DOHH2 (cell line): ENCODE results near the gene SCAMP5.
A peak's percentile ranks its signal among the peaks of the same experiment; 100 is the strongest.

Experiments used
- H3F3A ChIP-seq: fragments of 200-600 bp; sonication (generic), shearing (Covaris generic); 2 replicates; pipeline ENCODE4 v1.6.0; 2016; ENCODE audit warnings: antibody characterized with exemption, mild to moderate bottlenecking; ENCODE audit not compliant: control insufficient read depth, insufficient read depth
- H3K27ac ChIP-seq: fragments of 200-600 bp; sonication (generic); 2 replicates; pipeline ENCODE4 v1.5.1; 2014; ENCODE audit warnings: low read depth, mild to moderate bottlenecking, low read length, moderate library complexity
- H3K27me3 ChIP-seq: fragments of 200-600 bp; sonication (generic); 2 replicates; pipeline ENCODE4 v1.6.1; 2014; ENCODE audit warnings: mild to moderate bottlenecking, low read length, mixed read lengths; ENCODE audit not compliant: control insufficient read depth
- H3K36me3 ChIP-seq: fragments of 200-600 bp; sonication (generic); 2 replicates; pipeline ENCODE4 v1.6.1; 2014; ENCODE audit warnings: mild to moderate bottlenecking, low read length, moderate library complexity, mixed read lengths; ENCODE audit not compliant: control insufficient read depth
- H3K4me1 ChIP-seq: fragments of 200-600 bp; sonication (generic); 2 replicates; pipeline ENCODE4 v1.6.1; 2014; ENCODE audit warnings: mild to moderate bottlenecking, low read length, mixed read lengths; ENCODE audit not compliant: control insufficient read depth
- H3K4me2 ChIP-seq: fragments of 200-600 bp; sonication (generic); 2 replicates; pipeline ENCODE4 v1.6.0; 2014; ENCODE audit warnings: mild to moderate bottlenecking, low read length, moderate library complexity
- H3K4me3 ChIP-seq: fragments of 200-600 bp; sonication (generic); 2 replicates; pipeline ENCODE4 v1.5.1; 2014; ENCODE audit warnings: mild to moderate bottlenecking, low read length, mixed read lengths
- H3K79me2 ChIP-seq: fragments of 200-600 bp; sonication (generic); 2 replicates; pipeline ENCODE4 v1.6.1; 2014; ENCODE audit warnings: mild to moderate bottlenecking, low read length, mixed read lengths; ENCODE audit not compliant: control insufficient read depth
- H3K9me2 ChIP-seq: fragments of 200-600 bp; sonication (generic); replicated peaks from 2 replicates; pipeline ENCODE4 v1.6.1; 2014; ENCODE audit warnings: mild to moderate bottlenecking, low read length, mixed read lengths; ENCODE audit not compliant: control insufficient read depth
- H3K9me3 ChIP-seq: fragments of 200-600 bp; sonication (generic); 2 replicates; pipeline ENCODE4 v1.6.1; 2014; ENCODE audit warnings: antibody characterized with exemption, low read length, mixed read lengths; ENCODE audit not compliant: control insufficient read depth, insufficient read depth
- H4K20me1 ChIP-seq: fragments of 200-600 bp; sonication (generic); 2 replicates; pipeline ENCODE4 v1.6.0; 2014; ENCODE audit warnings: low read depth, mild to moderate bottlenecking, antibody characterized with exemption, low read length, moderate library complexity; ENCODE audit not compliant: control insufficient read depth, insufficient read depth
- CTCF ChIP-seq: fragments of 200-600 bp; sonication (generic); IDR thresholded peaks from one replicate; pipeline ENCODE4 v1.5.1; 2014; ENCODE audit warnings: antibody characterized with exemption, mild to moderate bottlenecking, low read depth, low read length; ENCODE audit not compliant: poor library complexity, severe bottlenecking
- EZH2phosphoT487 ChIP-seq: fragments of 200-600 bp; sonication (generic); IDR thresholded peaks from 2 replicates; pipeline ENCODE4 v1.6.1; 2017; ENCODE audit warnings: borderline replicate concordance, mild to moderate bottlenecking, antibody characterized with exemption, low read length, moderate library complexity, mixed read lengths

The SCAMP5 gene

GRCh38 chr15:74954515-74954914, 40.8 kb upstream of the SCAMP5 start:
- Histone ChIP-seq H3F3A (no peaks in the 10 kb centered on the region), H3K27ac (no peak overlapping the region), H3K27me3 (peaks cover 24% of the 10 kb centered on the region), H3K79me2 (peaks cover 26% of the 10 kb centered on the region), H3K4me1 (peaks cover 57% of the 10 kb centered on the region), H3K4me3 (peak overlapping the region; percentile 72), H3K36me3 (no peaks in the 10 kb centered on the region), H3K9me3 (no peaks in the 10 kb centered on the region), H4K20me1 (peaks cover 5% of the 10 kb centered on the region; the same call in 1 of the 2 replicates), H3K9me2 (no peaks in the 10 kb centered on the region), H3K4me2 (peak overlapping the region; percentile 79)
- TF ChIP-seq CTCF: no peak
- no peak for TF ChIP-seq EZH2phosphoT487

GRCh38 chr15:74955017-74955416, 40.3 kb upstream of the SCAMP5 start:
- Histone ChIP-seq H4K20me1 (peaks cover 5% of the 10 kb centered on the region; the same call in 1 of the 2 replicates), H3K27me3 (peaks cover 28% of the 10 kb centered on the region), H3K9me3 (no peaks in the 10 kb centered on the region), H3K4me3 (peak overlapping the region; percentile 72), H3F3A (no peaks in the 10 kb centered on the region), H3K27ac (no peak overlapping the region), H3K36me3 (no peaks in the 10 kb centered on the region), H3K4me2 (peak overlapping the region; percentile 79), H3K4me1 (peaks cover 62% of the 10 kb centered on the region), H3K79me2 (peaks cover 26% of the 10 kb centered on the region), H3K9me2 (no peaks in the 10 kb centered on the region)
- TF ChIP-seq CTCF (no peak), EZH2phosphoT487 (no peak)

DNA sequence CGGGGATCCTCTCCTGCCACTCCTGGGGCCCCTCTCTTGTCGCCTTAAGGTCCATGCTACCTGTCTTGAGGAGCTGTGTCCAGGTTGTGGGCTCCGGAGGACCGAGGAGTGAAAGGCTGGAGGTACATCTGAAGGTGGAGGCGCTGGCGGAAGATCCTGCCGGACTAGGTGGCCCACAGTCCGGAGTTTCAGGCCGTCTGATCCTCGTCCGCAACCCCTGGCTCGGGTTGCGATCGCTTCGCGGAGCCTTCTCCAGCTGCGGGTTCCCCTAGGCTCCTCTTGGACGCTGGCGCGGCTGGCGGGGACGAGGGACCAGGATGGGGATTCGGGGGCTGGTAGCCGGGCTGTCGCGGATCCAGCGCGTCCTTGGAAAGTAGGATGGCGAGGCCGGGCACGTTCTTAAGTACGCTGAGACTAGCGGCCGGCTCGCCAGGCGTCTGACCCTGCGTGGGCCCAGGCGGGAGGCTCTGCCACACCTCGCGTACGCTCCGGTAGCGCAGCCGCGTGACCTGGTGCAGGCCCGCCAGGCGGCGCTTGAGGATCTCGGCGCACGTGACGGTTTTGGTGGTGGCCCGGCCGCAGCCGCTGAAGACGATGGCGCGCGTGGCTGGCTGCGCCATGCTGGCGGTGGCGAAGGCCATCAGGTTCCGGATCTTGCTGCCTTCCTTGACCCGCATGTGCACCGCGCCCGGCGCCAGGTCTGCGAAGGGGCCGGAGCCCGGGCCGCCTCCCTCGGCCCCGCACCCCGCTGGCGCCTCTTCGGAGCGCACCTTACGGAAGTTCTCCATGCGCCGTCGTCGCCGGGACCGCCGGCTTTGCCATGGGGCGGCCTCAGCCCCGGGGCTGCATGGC, 39.3 kb upstream of the SCAMP5 start:
- H4K20me1 ChIP-seq: peaks cover 3% of the 10 kb centered on the region; the same call in 1 of the 2 replicates
- no peaks in the 10 kb centered on the region for H3F3A ChIP-seq
- peaks cover 26% of the 10 kb centered on the region for H3K79me2 ChIP-seq
- H3K36me3 ChIP-seq: no peaks in the 10 kb centered on the region
- H3K9me2 ChIP-seq: no peaks in the 10 kb centered on the region
- peaks cover 69% of the 10 kb centered on the region for H3K4me1 ChIP-seq
- H3K4me3 ChIP-seq: peak overlapping the region; percentile 72
- TF ChIP-seq CTCF (peak; percentile 62), EZH2phosphoT487 (no peak)
- H3K9me3 ChIP-seq: no peaks in the 10 kb centered on the region
- peaks cover 28% of the 10 kb centered on the region for H3K27me3 ChIP-seq
- no peak overlapping the region for H3K27ac ChIP-seq
- H3K4me2 ChIP-seq: peak overlapping the region; percentile 79
